Measurements from ENCODE around the gene CUX1. TPM values are rescaled to one million over a fixed set of nuclear protein-coding genes. Genes with fewer than 3 reads are reported as not detected.

Gene CUX1
- total and polyA plus RNA-seq, 2 donors (not counting 1 experiment from before 2014, with no cell fraction given), result 10.8 to 86.5 TPM

GRCh38 chr7:101927389-101927788 is 110.0 kb downstream of the CUX1 start:
- no peak overlapping the region for H3K27ac ChIP-seq (ENCODE audit: low read length in 2 of 2)
- CTCF ChIA-PET, result no interaction called here
- TF ChIP-seq EZH2 (IDR thresholded peaks at IDR 0.05; ENCODE audit: borderline replicate concordance, insufficient read depth, low read depth, low read length, poor library complexity, severe bottlenecking) (no peak), CTCF (IDR thresholded peaks at IDR 0.05) (no peak)
- H3K9me3 Mint-ChIP-seq (ENCODE audit: insufficient read depth), result peaks cover 3% of the 10 kb centered on the region
- H3K4me2 ChIP-seq (replicated peaks; ENCODE audit: low read depth, low read length, poor library complexity, severe bottlenecking), result no peak overlapping the region
- peaks cover 0 to 2% (median 0%) of the 10 kb centered on the region in 3 donors for H3K9me3 ChIP-seq (ENCODE audit: control extremely low read depth in 1 of 3, control insufficient read depth in 2 of 3, insufficient read depth in 1 of 3, low read length in 2 of 3)
- no peak overlapping the region for H3K4me3 Mint-ChIP-seq
- no peak overlapping the region for H3K9ac ChIP-seq (ENCODE audit: low read length)
- intact Hi-C loops (cut with micrococcal nuclease), result no loop called here
- DNase-seq, result no peak
- no peak overlapping the region for H3K27ac Mint-ChIP-seq
- peaks cover 33% of the 10 kb centered on the region for H4K20me1 ChIP-seq (ENCODE audit: control insufficient read depth, insufficient read depth, low read length, poor library complexity, severe bottlenecking)
- no peaks in the 10 kb centered on the region for H3K27me3 Mint-ChIP-seq
- no peak for ATAC-seq (ENCODE audit: low read depth)
- H2AFZ ChIP-seq (ENCODE audit: insufficient read depth, low read depth, low read length, poor library complexity, severe bottlenecking), result no peak overlapping the region
- H3K4me1 ChIP-seq (ENCODE audit: control insufficient read depth in 2 of 2, insufficient read depth in 2 of 2, low read length in 2 of 2), result no peaks in the 10 kb centered on the region
- POLR2A ChIA-PET, result no interaction called here
- H3K79me2 ChIP-seq (ENCODE audit: control insufficient read depth, insufficient read depth, low read length), result peaks cover 69% of the 10 kb centered on the region
- no peak overlapping the region for H3K4me3 ChIP-seq (ENCODE audit: control extremely low read depth in 1 of 5, extremely low read depth in 1 of 5, insufficient read depth in 1 of 5, low read depth in 2 of 5, low read length in 4 of 5)
- no peaks in the 10 kb centered on the region for H3K27me3 ChIP-seq (replicated peaks in 1 of 4; ENCODE audit: control extremely low read depth in 1 of 4, control insufficient read depth in 3 of 4, insufficient read depth in 4 of 4, low read length in 3 of 4)
- peaks cover 0 to 4% of the 10 kb centered on the region in 2 experiments for H3K36me3 ChIP-seq (replicated peaks in 1 of 2; ENCODE audit: control extremely low read depth in 1 of 2, control insufficient read depth in 1 of 2, extremely low read depth in 1 of 2, insufficient read depth in 2 of 2, low read length in 1 of 2)
- H3K4me1 Mint-ChIP-seq, result peaks cover 3% of the 10 kb centered on the region
- 95% methylated on average over 2 of the region's 6 CpGs for WGBS (ENCODE audit: insufficient coverage)

- Mint-ChIP-seq H3K4me3 (no peak overlapping the region), H3K9me3 (ENCODE audit: insufficient read depth) (peaks cover 3% of the 10 kb centered on the region), H3K27ac (no peak overlapping the region), H3K27me3 (no peaks in the 10 kb centered on the region), H3K4me1 (peaks cover 4% of the 10 kb centered on the region)
- H3K27me3 ChIP-seq (replicated peaks in 1 of 4; ENCODE audit: control extremely low read depth in 1 of 4, control insufficient read depth in 3 of 4, insufficient read depth in 4 of 4, low read length in 3 of 4), result no peaks in the 10 kb centered on the region
- ATAC-seq (ENCODE audit: low read depth) (no peak), DNase-seq (no peak)
- H3K4me2 ChIP-seq (replicated peaks; ENCODE audit: low read depth, low read length, poor library complexity, severe bottlenecking), result no peak overlapping the region
- WGBS (ENCODE audit: insufficient coverage), result 83% methylated on average over 9 of the region's 16 CpGs
- POLR2A ChIA-PET, result no interaction called here
- no peak overlapping the region for H3K27ac ChIP-seq (ENCODE audit: low read length in 2 of 2)
- peaks cover 28% of the 10 kb centered on the region for H4K20me1 ChIP-seq (ENCODE audit: control insufficient read depth, insufficient read depth, low read length, poor library complexity, severe bottlenecking)
- intact Hi-C loops (cut with micrococcal nuclease), result no loop called here
- H3K9me3 ChIP-seq (ENCODE audit: control extremely low read depth in 1 of 3, control insufficient read depth in 2 of 3, insufficient read depth in 1 of 3, low read length in 2 of 3), result peaks cover 0 to 2% (median 0%) of the 10 kb centered on the region in 3 donors
- no peak overlapping the region for H3K4me3 ChIP-seq (ENCODE audit: control extremely low read depth in 1 of 5, extremely low read depth in 1 of 5, insufficient read depth in 1 of 5, low read depth in 2 of 5, low read length in 4 of 5)
- TF ChIP-seq CTCF (IDR thresholded peaks at IDR 0.05) (no peak), EZH2 (IDR thresholded peaks at IDR 0.05; ENCODE audit: borderline replicate concordance, insufficient read depth, low read depth, low read length, poor library complexity, severe bottlenecking) (no peak)
- H3K4me1 ChIP-seq (ENCODE audit: control insufficient read depth in 2 of 2, insufficient read depth in 2 of 2, low read length in 2 of 2), result no peaks in the 10 kb centered on the region
- CTCF ChIA-PET, result no interaction called here
- peaks cover 68% of the 10 kb centered on the region for H3K79me2 ChIP-seq (ENCODE audit: control insufficient read depth, insufficient read depth, low read length)
- peaks cover 0 to 4% of the 10 kb centered on the region in 2 experiments for H3K36me3 ChIP-seq (replicated peaks in 1 of 2; ENCODE audit: control extremely low read depth in 1 of 2, control insufficient read depth in 1 of 2, extremely low read depth in 1 of 2, insufficient read depth in 2 of 2, low read length in 1 of 2)
- H2AFZ ChIP-seq (ENCODE audit: insufficient read depth, low read depth, low read length, poor library complexity, severe bottlenecking), result no peak overlapping the region
- no peak overlapping the region for H3K9ac ChIP-seq (ENCODE audit: low read length)
Observed at GRCh38 chr7:101927802-101928201, 110.4 kb downstream of the CUX1 start.
